GM19099 (cell line): ENCODE measurements around the gene CREG1.

Experiments
- POLR2A ChIP-seq: IDR thresholded peaks from 3 replicates; pipeline ENCODE4 v1.6.1; 2011; ENCODE audit warnings: low read depth; ENCODE audit not compliant: insufficient read length; ENCODE audit errors: extremely low read depth

CREG1 gene

GRCh38 chr1:167553136-167554027 is at the start of gene CREG1:
CREG1 (minus strand) TSS chr1:167553762.
- peak; percentile 80 for TF ChIP-seq POLR2A

- TF ChIP-seq POLR2A = no peak
These were observed 49.3 kb upstream of the CREG1 start for GRCh38 chr1:167602840-167603239.

- TF ChIP-seq POLR2A = no peak
These were observed 48.2 kb upstream of the CREG1 start for GRCh38 chr1:167601442-167602383.

- no peak for TF ChIP-seq POLR2A
These were observed 46.5 kb upstream of the CREG1 start for GRCh38 chr1:167599957-167600581.

- TF ChIP-seq POLR2A = no peak
These were observed 41.3 kb upstream of the CREG1 start for GRCh38 chr1:167594822-167595221.

- TF ChIP-seq POLR2A = no peak
These were observed 40.3 kb upstream of the CREG1 start for GRCh38 chr1:167593860-167594259.

GRCh38 chr1:167592475-167592874 is 38.9 kb upstream of the CREG1 start:
- TF ChIP-seq POLR2A = no peak

- TF ChIP-seq POLR2A = no peak
These were observed 34.8 kb upstream of the CREG1 start for GRCh38 chr1:167588361-167588760.

GRCh38 chr1:167587872-167588271 is 34.3 kb upstream of the CREG1 start:
- TF ChIP-seq POLR2A = no peak

- no peak for TF ChIP-seq POLR2A
These were observed 33.8 kb upstream of the CREG1 start for GRCh38 chr1:167587342-167587741.

- no peak for TF ChIP-seq POLR2A
These were observed 31.0 kb upstream of the CREG1 start for GRCh38 chr1:167584581-167584980.

GRCh38 chr1:167582722-167583121 is 29.2 kb upstream of the CREG1 start:
- no peak for TF ChIP-seq POLR2A

- no peak for TF ChIP-seq POLR2A
These were observed 28.5 kb upstream of the CREG1 start for GRCh38 chr1:167582064-167582463.

GRCh38 chr1:167579986-167580385 is 26.4 kb upstream of the CREG1 start:
- TF ChIP-seq POLR2A = no peak

GRCh38 chr1:167578939-167579521 is 25.5 kb upstream of the CREG1 start:
- no peak for TF ChIP-seq POLR2A

- TF ChIP-seq POLR2A = no peak
These were observed 22.1 kb upstream of the CREG1 start for GRCh38 chr1:167575649-167576048.

- TF ChIP-seq POLR2A = no peak
These were observed 19.5 kb upstream of the CREG1 start for GRCh38 chr1:167573035-167573434.
